MM.1S (cell line): ENCODE results near the gene DNAJB14.

Experiments
- EZH2 ChIP-seq: fragments of 300-600 bp; sonication (generic); optimal IDR thresholded peaks from 2 replicates; pipeline ENCODE3; 2017; ENCODE audit warnings: low read depth, mild to moderate bottlenecking, antibody characterized with exemption, low read length, mixed read lengths
- EZH2phosphoT487 ChIP-seq: fragments of 300-600 bp; sonication (generic); IDR thresholded peaks from 2 replicates; pipeline ENCODE4 v1.6.1; 2018; ENCODE audit warnings: antibody characterized with exemption, low read length
- TF ChIP-seq, protein P1 (sequence below): fragments of 300-600 bp; sonication (generic); IDR thresholded peaks from 2 replicates; pipeline ENCODE4 v1.5.1; 2016; ENCODE audit warnings: antibody characterized with exemption, low read length, mixed read lengths

DNA sequence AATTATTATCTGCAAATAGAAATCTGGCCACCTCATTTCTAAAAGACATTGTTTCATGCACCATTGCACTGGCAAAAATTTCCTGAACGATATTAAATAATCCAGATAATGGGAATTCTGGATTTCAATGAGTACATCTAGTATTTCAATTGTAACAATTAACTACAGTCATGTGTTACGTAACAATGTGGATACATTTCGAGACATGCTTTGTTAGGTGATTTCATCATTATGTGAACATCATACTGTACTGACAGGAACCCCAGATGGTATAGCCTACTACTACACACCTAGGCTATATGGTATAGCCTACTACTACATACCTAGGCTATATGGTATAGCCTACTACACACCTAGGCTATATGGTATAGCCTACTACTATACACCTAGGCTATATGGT, 67.0 kb downstream of the DNAJB14 start:
- no peak for TF ChIP-seq EZH2phosphoT487
- TF ChIP-seq, protein P1, sequence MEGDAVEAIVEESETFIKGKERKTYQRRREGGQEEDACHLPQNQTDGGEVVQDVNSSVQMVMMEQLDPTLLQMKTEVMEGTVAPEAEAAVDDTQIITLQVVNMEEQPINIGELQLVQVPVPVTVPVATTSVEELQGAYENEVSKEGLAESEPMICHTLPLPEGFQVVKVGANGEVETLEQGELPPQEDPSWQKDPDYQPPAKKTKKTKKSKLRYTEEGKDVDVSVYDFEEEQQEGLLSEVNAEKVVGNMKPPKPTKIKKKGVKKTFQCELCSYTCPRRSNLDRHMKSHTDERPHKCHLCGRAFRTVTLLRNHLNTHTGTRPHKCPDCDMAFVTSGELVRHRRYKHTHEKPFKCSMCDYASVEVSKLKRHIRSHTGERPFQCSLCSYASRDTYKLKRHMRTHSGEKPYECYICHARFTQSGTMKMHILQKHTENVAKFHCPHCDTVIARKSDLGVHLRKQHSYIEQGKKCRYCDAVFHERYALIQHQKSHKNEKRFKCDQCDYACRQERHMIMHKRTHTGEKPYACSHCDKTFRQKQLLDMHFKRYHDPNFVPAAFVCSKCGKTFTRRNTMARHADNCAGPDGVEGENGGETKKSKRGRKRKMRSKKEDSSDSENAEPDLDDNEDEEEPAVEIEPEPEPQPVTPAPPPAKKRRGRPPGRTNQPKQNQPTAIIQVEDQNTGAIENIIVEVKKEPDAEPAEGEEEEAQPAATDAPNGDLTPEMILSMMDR: no peak
- no peak for TF ChIP-seq EZH2
